Trophoblast cell (in vitro differentiated cells and primary cell): ENCODE measurements around the gene ATF4.

ENCODE experiments used
- DNase-seq, 2 donors: peaks; one replicate each; pipeline ENCODE4 v3.0.0-alpha.2; 2016
- H2AFZ ChIP-seq: 2 replicates; pipeline ENCODE4 v1.6.1; 2013; ENCODE audit warnings: low read length, moderate library complexity, mild to moderate bottlenecking; ENCODE audit not compliant: insufficient read depth, poor library complexity
- H2AK5ac ChIP-seq: 2 replicates; pipeline ENCODE4 v1.6.1; 2013; ENCODE audit warnings: mild to moderate bottlenecking, low read length
- H2BK120ac ChIP-seq: 2 replicates; pipeline ENCODE4 v1.6.1; 2013; ENCODE audit warnings: low read length, mild to moderate bottlenecking, moderate library complexity; ENCODE audit not compliant: insufficient read depth, poor library complexity
- H2BK12ac ChIP-seq: 2 replicates; pipeline ENCODE4 v1.6.1; 2013; ENCODE audit warnings: mild to moderate bottlenecking, low read length, moderate library complexity
- H2BK5ac ChIP-seq: 2 replicates; pipeline ENCODE4 v1.6.1; 2013; ENCODE audit warnings: low read length, low read depth, moderate library complexity, mild to moderate bottlenecking; ENCODE audit not compliant: poor library complexity
- H3K14ac ChIP-seq: 2 replicates; pipeline ENCODE4 v1.6.1; 2013; ENCODE audit warnings: mild to moderate bottlenecking, low read length
- H3K18ac ChIP-seq: 2 replicates; pipeline ENCODE4 v1.6.1; 2013; ENCODE audit warnings: mild to moderate bottlenecking, low read length
- H3K23ac ChIP-seq: 2 replicates; pipeline ENCODE4 v1.6.1; 2013; ENCODE audit warnings: low read length
- H3K27ac ChIP-seq: 2 replicates; pipeline ENCODE4 v1.5.1; 2013; ENCODE audit warnings: low read depth, mild to moderate bottlenecking, inconsistent platforms, low read length, moderate library complexity
- H3K27me3 ChIP-seq: 2 replicates; pipeline ENCODE4 v1.6.1; 2013; ENCODE audit warnings: inconsistent platforms, mild to moderate bottlenecking, low read length, moderate library complexity; ENCODE audit not compliant: insufficient read depth
- H3K36me3 ChIP-seq, 2 experiments: 1 replicate in 1 of 2; 2 replicates in 1 of 2; pipeline ENCODE4 v1.6.1; 2013; ENCODE audit warnings: low read length in 2 of 2, mild to moderate bottlenecking in 2 of 2, moderate library complexity in 1 of 2; ENCODE audit not compliant: insufficient read depth in 2 of 2, control insufficient read depth in 1 of 2
- H3K4ac ChIP-seq: 2 replicates; pipeline ENCODE4 v1.6.1; 2013; ENCODE audit warnings: low read depth, mild to moderate bottlenecking, low read length, moderate library complexity
- H3K4me1 ChIP-seq, 2 experiments: 1 replicate in 1 of 2; 2 replicates in 1 of 2; pipeline ENCODE4 v1.6.1; 2013; ENCODE audit warnings: low read length in 2 of 2, mild to moderate bottlenecking in 2 of 2, moderate library complexity in 1 of 2; ENCODE audit not compliant: insufficient read depth in 2 of 2, control insufficient read depth in 1 of 2
- H3K4me2 ChIP-seq: 2 replicates; pipeline ENCODE4 v1.6.1; 2013; ENCODE audit warnings: inconsistent platforms, mild to moderate bottlenecking, low read length, moderate library complexity
- H3K4me3 ChIP-seq: 2 replicates; pipeline ENCODE4 v1.5.1; 2013; ENCODE audit warnings: mild to moderate bottlenecking, low read depth, low read length, inconsistent platforms
- H3K79me1 ChIP-seq: one replicate; pipeline ENCODE4 v1.6.1; 2013; ENCODE audit warnings: low read length
- H3K79me2 ChIP-seq: 2 replicates; pipeline ENCODE4 v1.6.1; 2013; ENCODE audit warnings: low read length, mild to moderate bottlenecking; ENCODE audit not compliant: control insufficient read depth, insufficient read depth, poor library complexity
- H3K9ac ChIP-seq: 2 replicates; pipeline ENCODE4 v1.6.1; 2013; ENCODE audit warnings: mild to moderate bottlenecking, low read length
- H3K9me3 ChIP-seq: 2 replicates; pipeline ENCODE4 v1.6.1; 2013; ENCODE audit warnings: low read depth, mild to moderate bottlenecking, control low read depth, inconsistent platforms, low read length; ENCODE audit not compliant: insufficient read depth
- H4K12ac ChIP-seq: 2 replicates; pipeline ENCODE4 v1.6.1; 2013; ENCODE audit warnings: low read depth, mild to moderate bottlenecking, low read length, moderate library complexity
- H4K8ac ChIP-seq: 2 replicates; pipeline ENCODE4 v1.6.1; 2013; ENCODE audit warnings: low read depth, mild to moderate bottlenecking, low read length, moderate library complexity
- H4K91ac ChIP-seq: one replicate; pipeline ENCODE4 v1.6.1; 2013; ENCODE audit warnings: low read depth, mild to moderate bottlenecking, low read length, moderate library complexity
- WGBS: extraction: QIAGEN DNeasy Blood & Tissue Kit; methylation state at CpG from one replicate; pipeline ENCODE4 v1.1.7; 2013; ENCODE audit warnings: missing lambda C conversion rate; ENCODE audit not compliant: insufficient read length, insufficient coverage; ENCODE audit errors: extremely low coverage; 5-methylcytosine and 5-hydroxymethylcytosine counted together

ATF4 gene

DNA sequence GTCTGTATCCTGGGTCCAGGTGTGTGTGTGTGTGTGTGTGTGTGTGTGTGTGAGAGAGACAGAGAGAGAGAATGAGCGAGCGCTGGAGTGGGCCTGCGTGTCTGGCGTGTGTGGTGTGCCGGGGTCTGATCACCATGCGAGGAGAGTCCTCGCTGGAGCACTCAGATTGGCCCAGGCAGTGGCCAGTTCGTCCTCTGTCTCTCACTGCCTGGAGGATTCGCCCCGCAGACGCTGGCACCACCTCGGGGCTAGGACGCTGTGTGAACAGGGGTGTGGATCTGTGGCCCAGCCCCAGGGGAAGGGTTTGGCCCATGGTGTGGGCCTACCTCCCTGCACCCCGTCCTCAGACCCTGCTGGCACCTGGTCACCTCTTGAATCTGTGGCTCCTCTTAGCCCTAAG lies 38.6 kb downstream of the ATF4 start:
- Histone ChIP-seq H3K79me2 (no peaks in the 10 kb centered on the region), H3K4ac (no peak overlapping the region), H3K23ac (no peak overlapping the region), H4K91ac (no peak overlapping the region), H2BK120ac (no peak overlapping the region), H2BK5ac (no peak overlapping the region), H3K27me3 (peaks cover 28% of the 10 kb centered on the region), H3K27ac (no peak overlapping the region), H2AK5ac (no peak overlapping the region), H3K4me3 (no peak overlapping the region), H3K4me1 (peaks cover 9 to 11% of the 10 kb centered on the region in 2 experiments), H2AFZ (no peak overlapping the region), H3K18ac (no peak overlapping the region), H3K36me3 (no peaks in the 10 kb centered on the region), H2BK12ac (no peak overlapping the region), H3K9ac (no peak overlapping the region), H3K4me2 (no peak overlapping the region), H3K79me1 (no peaks in the 10 kb centered on the region), H3K14ac (no peak overlapping the region), H4K12ac (no peak overlapping the region), H4K8ac (no peak overlapping the region), H3K9me3 (peaks cover 5% of the 10 kb centered on the region)
- no CpG with 5 or more reads among the region's 14 CpGs for WGBS
- DNase-seq = no peak

DNA sequence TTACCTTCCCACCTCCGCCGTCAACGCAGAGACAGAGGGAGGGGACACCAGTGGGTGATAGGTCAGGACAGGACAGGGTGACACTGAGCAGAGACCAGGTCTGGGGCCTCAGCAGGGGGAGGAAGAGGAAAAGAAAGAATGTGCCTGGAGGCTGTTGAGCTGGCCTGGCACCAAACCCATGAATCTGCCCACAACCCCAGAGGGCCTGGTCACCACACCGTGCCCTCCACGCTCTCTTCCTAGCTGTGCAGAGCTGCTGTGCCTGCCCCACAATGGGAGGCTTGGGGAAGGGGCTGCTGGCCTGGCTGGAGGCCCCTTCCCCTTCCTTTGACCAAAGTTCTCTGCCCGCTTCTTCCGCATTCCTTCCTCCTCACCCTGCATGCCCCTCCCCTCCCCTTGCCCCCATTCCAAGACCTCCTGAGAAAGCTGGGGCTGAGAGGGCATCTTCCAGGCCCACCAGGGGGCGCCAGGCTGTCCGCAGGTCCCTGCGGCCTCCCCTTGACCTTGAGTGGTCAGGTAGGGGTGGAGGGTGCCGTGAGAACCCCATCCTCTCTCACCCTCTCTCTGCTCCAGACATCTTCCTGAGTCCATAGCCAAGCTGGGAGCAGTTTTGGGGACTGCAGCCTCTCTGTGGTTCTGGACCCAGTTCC lies 39.2 kb downstream of the ATF4 start:
- Histone ChIP-seq H3K4ac (no peak overlapping the region), H3K18ac (no peak overlapping the region), H4K8ac (no peak overlapping the region), H2BK12ac (no peak overlapping the region), H3K27ac (no peak overlapping the region), H4K91ac (no peak overlapping the region), H3K4me3 (no peak overlapping the region), H2BK120ac (no peak overlapping the region), H3K79me2 (no peaks in the 10 kb centered on the region), H2AFZ (no peak overlapping the region), H2AK5ac (no peak overlapping the region), H2BK5ac (no peak overlapping the region), H3K4me1 (peaks cover 9 to 11% of the 10 kb centered on the region in 2 experiments), H3K23ac (no peak overlapping the region), H3K36me3 (no peaks in the 10 kb centered on the region), H3K27me3 (peaks cover 28% of the 10 kb centered on the region), H4K12ac (no peak overlapping the region), H3K14ac (no peak overlapping the region), H3K79me1 (no peaks in the 10 kb centered on the region), H3K9ac (no peak overlapping the region), H3K4me2 (no peak overlapping the region), H3K9me3 (peaks cover 5% of the 10 kb centered on the region)
- WGBS = no CpG with 5 or more reads among the region's 11 CpGs
- peak in 1 of 2 donors; percentile 5 for DNase-seq

GRCh38 chr22:39560127-39560526 lies 39.8 kb downstream of the ATF4 start:
- H3K18ac ChIP-seq = no peak overlapping the region
- DNase-seq = no peak

DNA sequence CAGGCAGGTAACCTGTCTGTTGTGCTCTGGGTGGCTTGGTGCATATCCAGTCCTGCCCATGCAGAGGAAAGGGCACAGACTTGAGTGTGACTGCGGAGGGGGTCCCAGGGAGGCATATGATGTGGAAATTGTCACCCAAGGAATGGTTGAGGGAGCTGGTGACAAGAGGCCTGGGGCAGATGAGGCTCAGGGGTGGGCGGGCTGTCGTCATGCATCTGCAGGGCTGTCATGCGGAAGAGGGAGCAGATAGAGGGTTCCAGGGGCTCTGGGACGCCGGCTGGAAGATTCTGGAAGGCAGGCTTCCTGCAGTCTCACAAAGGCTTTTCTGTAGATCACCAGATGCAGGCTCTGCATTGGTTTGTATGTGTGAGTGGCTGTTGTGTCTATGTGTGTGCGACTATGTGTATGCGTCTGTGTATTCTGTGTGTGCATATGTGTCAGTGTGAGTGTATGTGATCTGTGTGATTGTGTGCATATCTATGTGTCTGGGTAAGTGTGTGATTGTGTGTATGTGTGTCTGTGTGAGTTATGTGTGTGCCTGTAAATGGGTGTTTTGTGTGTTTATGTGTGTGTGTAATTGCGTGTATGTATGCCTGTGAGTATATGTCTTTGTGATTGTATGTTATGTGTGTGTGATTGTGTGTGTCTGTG lies 42.6 kb downstream of the ATF4 start:
- Histone ChIP-seq H3K27ac (no peak overlapping the region), H2BK12ac (no peak overlapping the region), H3K9ac (no peak overlapping the region), H3K4me3 (no peak overlapping the region), H2BK120ac (no peak overlapping the region), H2AFZ (no peak overlapping the region), H3K14ac (no peak overlapping the region), H3K79me2 (no peaks in the 10 kb centered on the region), H3K18ac (no peak overlapping the region), H3K36me3 (no peaks in the 10 kb centered on the region), H3K4ac (no peak overlapping the region), H4K12ac (no peak overlapping the region), H2AK5ac (no peak overlapping the region), H4K91ac (no peak overlapping the region), H3K27me3 (peaks cover 8% of the 10 kb centered on the region), H2BK5ac (no peak overlapping the region), H3K23ac (no peak overlapping the region), H3K79me1 (no peaks in the 10 kb centered on the region), H3K4me2 (no peak overlapping the region), H3K9me3 (peaks cover 12% of the 10 kb centered on the region), H4K8ac (no peak overlapping the region), H3K4me1 (peaks cover 9 to 11% of the 10 kb centered on the region in 2 experiments)
- DNase-seq = no peak
- WGBS = 100% methylated on average over 1 of the region's 9 CpGs

More at GRCh38 chr22:39560127-39560526, 39.8 kb downstream of the ATF4 start:
- Histone ChIP-seq H3K9me3 (peaks cover 6% of the 10 kb centered on the region), H3K4ac (no peak overlapping the region), H3K23ac (no peak overlapping the region), H3K4me1 (peaks cover 9 to 11% of the 10 kb centered on the region in 2 experiments), H2AK5ac (no peak overlapping the region), H2BK12ac (no peak overlapping the region), H3K9ac (no peak overlapping the region), H2AFZ (no peak overlapping the region), H3K14ac (no peak overlapping the region), H2BK5ac (no peak overlapping the region), H4K12ac (no peak overlapping the region), H3K4me2 (no peak overlapping the region), H3K79me1 (no peaks in the 10 kb centered on the region), H3K4me3 (no peak overlapping the region), H4K8ac (no peak overlapping the region), H3K36me3 (no peaks in the 10 kb centered on the region), H3K27ac (no peak overlapping the region), H3K79me2 (no peaks in the 10 kb centered on the region), H4K91ac (no peak overlapping the region), H2BK120ac (no peak overlapping the region), H3K27me3 (peaks cover 28% of the 10 kb centered on the region)
- no CpG with 5 or more reads among the region's 6 CpGs for WGBS
